ENCODE measurements around the gene SAP30BP. TPM values are rescaled to one million over a fixed set of nuclear protein-coding genes. Genes with fewer than 3 reads are reported as not detected.

The SAP30BP gene
- total RNA-seq, 4 donors from 2014 or later, result 54.0 to 85.1 (median 74.1) TPM

DNA sequence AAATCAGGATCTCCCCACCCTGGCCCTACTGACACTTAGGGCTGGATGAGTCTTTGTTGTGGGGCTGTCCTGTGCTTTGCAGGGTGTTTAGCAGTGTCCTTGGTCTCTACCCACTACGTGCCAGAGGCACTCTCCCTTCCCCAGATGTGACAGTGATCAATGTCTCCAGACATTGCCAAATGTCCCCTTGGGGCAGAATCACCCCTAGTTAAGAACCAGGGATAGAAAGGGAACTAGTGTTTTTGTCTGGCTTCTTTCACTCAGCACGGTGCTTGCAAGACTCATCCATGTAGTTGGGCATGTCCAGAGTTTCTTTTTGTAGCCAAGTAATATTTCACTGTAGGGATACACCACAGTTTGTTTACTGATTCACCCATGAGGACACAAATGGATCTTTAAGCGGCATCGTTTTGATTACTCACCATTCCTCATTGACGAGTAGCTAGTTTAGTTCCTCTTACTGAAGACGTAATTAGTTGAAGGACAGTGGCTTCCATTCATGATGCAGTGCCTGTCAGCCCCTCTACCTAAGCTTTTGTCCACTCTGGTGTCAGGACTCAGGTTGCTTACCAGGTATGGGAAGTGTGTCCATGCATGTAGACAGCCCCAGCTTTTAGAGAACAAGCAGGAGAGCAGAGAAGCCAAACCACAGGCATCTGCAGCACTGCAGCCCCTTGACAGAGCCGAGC is 28.1 kb downstream of the SAP30BP start:
- 43 to 57% methylated on average over 7 of the region's 7 CpGs for WGBS, 2 donors
- no peak overlapping the region for H3K4me3 ChIP-seq (ENCODE audit: low read depth, poor library complexity, severe bottlenecking)
- no peak for DNase-seq (ENCODE audit: low spot score in 2 of 2)
- intact Hi-C loops (cut with DNase I; ENCODE audit: low total_unique reads), result no loop called here
- no peak for TF ChIP-seq POLR2A (IDR thresholded peaks at IDR 0.05)
- TF ChIP-seq, protein P1, sequence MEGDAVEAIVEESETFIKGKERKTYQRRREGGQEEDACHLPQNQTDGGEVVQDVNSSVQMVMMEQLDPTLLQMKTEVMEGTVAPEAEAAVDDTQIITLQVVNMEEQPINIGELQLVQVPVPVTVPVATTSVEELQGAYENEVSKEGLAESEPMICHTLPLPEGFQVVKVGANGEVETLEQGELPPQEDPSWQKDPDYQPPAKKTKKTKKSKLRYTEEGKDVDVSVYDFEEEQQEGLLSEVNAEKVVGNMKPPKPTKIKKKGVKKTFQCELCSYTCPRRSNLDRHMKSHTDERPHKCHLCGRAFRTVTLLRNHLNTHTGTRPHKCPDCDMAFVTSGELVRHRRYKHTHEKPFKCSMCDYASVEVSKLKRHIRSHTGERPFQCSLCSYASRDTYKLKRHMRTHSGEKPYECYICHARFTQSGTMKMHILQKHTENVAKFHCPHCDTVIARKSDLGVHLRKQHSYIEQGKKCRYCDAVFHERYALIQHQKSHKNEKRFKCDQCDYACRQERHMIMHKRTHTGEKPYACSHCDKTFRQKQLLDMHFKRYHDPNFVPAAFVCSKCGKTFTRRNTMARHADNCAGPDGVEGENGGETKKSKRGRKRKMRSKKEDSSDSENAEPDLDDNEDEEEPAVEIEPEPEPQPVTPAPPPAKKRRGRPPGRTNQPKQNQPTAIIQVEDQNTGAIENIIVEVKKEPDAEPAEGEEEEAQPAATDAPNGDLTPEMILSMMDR (IDR thresholded peaks at IDR 0.05), result no peak

DNA sequence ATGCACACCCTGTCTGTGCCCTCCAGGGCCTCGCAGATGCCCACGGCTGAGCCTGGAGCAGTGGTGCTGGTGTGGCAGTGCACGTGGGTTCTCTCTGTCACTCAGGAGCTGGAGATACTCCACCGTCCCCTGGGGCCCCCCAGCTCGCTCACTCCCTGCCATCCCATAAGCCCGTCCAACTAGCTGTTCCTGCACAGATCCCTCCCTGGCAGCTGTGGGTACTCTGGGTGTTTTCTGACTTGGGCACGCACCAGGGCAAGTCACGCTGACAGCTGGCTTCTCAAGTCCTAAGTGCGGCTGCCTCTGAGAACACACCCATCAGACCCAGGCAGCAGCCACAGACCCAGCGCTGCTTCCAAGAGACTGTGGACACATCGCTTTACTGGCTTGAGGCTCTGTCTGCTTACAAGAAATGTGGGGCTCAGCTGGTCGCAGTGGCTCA is 28.7 kb downstream of the SAP30BP start:
- intact Hi-C loops (cut with DNase I; ENCODE audit: low total_unique reads), result no loop called here
- WGBS, 2 donors, result 39 to 46% methylated on average over 9 to 12 of the region's 12 CpGs
- no peak for TF ChIP-seq POLR2A (IDR thresholded peaks at IDR 0.05)
- TF ChIP-seq, protein P1 (IDR thresholded peaks at IDR 0.05), result no peak
- H3K4me3 ChIP-seq (ENCODE audit: low read depth, poor library complexity, severe bottlenecking), result no peak overlapping the region
- peak in 1 of 2 donors; percentile 85 for DNase-seq (ENCODE audit: low spot score in 2 of 2)

DNA sequence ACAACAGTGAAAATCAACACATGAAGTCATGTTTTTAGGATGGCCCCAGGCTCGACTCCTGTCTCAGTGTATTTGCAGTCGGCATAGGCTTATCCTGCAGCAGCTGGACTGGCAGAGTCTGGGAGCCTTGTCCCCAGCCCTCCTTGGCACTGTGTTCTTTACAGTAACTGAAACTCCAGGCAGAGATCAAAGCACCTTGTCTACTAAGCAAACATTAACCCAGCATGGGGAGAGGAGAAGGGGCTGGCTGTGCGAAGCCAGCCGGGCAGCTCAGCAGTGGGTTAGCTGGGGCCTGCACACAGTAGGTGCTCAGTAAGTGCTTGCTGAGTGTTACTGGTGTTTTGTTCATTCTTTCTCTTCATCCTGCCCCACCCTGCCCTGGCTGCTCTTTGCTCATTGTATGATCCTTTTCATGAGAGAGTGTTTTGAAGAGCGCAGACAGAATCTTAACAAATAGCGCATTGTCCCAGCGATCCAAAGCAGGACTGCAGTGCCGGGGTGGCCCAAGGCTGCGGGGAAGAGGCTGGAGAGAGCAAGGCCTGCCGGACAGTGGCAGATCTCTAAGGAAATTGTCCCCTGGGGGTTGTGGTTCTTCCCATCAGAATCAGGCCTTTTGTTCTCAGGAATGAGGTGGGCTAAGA is 30.6 kb downstream of the SAP30BP start:
- TF ChIP-seq, protein P1 (IDR thresholded peaks at IDR 0.05), result no peak
- TF ChIP-seq POLR2A (IDR thresholded peaks at IDR 0.05), result no peak
- no peak for DNase-seq (ENCODE audit: low spot score in 2 of 2)
- intact Hi-C loops (cut with DNase I; ENCODE audit: low total_unique reads), result no loop called here
- no peak overlapping the region for H3K4me3 ChIP-seq (ENCODE audit: low read depth, poor library complexity, severe bottlenecking)
- WGBS, 2 donors, result 42 to 53% methylated on average over 10 of the region's 10 CpGs

DNA sequence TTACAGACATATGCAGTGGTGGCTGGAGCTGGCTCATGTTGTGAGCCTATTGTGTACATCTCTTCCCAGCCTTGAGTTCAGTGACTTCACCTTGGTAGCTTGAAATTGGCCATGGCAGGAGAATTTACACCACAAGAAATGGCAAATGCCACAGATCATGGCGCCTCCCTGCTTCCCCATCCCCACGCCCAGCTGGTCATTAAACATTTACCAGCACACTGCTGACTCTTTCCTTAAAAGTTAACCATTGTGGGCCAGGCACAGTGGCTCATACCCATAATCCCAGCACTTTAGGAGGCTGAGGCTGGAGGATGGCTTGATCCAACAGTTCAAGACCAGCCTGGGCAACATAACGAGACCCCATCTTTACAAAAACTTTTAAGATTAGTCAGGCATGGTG is 31.5 kb downstream of the SAP30BP start:
- intact Hi-C loops (cut with DNase I; ENCODE audit: low total_unique reads), result no loop called here
- TF ChIP-seq, protein P1 (IDR thresholded peaks at IDR 0.05), result no peak
- no peak for TF ChIP-seq POLR2A (IDR thresholded peaks at IDR 0.05)
- DNase-seq (ENCODE audit: low spot score in 2 of 2), result no peak
- no peak overlapping the region for H3K4me3 ChIP-seq (ENCODE audit: low read depth, poor library complexity, severe bottlenecking)
- WGBS, 2 donors, result 69 to 73% methylated on average over 3 of the region's 3 CpGs

DNA sequence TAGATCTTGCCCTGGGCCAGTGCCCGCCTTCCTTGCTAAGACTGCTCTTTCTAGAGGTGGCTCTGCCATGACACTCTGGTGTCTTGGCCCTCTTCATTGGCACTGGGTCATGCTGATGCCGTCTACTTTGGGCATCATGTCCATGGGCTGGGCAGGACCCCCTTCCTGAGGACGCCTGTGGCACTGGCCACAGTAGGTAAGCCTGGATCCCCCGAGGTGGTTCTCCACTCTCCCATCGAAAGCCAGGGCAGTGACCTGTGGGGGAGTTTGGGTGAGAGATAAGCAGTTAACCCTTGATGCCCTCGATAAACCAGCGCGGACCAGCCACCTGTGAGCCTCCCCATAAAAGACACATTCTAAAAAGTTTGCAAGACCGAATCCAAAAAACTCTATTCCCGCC is 34.1 kb downstream of the SAP30BP start:
- DNase-seq (ENCODE audit: low spot score in 2 of 2), result no peak
- no peak overlapping the region for H3K4me3 ChIP-seq (ENCODE audit: low read depth, poor library complexity, severe bottlenecking)
- WGBS, 2 donors, result 81 to 92% methylated on average over 8 to 10 of the region's 10 CpGs
- intact Hi-C loops (cut with DNase I; ENCODE audit: low total_unique reads), result no loop called here
- TF ChIP-seq, protein P1 (IDR thresholded peaks at IDR 0.05), result no peak
- no peak for TF ChIP-seq POLR2A (IDR thresholded peaks at IDR 0.05)

Data from lower leg skin (tissue), 4 donors.